Measurements from ENCODE around the gene NOM1.

The NOM1 gene

GRCh38 chr7:156984174-156984891 is 34.8 kb downstream of the NOM1 start:
- no peak for DNase-seq

- DNase-seq, result no peak
Measured at GRCh38 chr7:156985101-156985992, 35.8 kb downstream of the NOM1 start.

DNA sequence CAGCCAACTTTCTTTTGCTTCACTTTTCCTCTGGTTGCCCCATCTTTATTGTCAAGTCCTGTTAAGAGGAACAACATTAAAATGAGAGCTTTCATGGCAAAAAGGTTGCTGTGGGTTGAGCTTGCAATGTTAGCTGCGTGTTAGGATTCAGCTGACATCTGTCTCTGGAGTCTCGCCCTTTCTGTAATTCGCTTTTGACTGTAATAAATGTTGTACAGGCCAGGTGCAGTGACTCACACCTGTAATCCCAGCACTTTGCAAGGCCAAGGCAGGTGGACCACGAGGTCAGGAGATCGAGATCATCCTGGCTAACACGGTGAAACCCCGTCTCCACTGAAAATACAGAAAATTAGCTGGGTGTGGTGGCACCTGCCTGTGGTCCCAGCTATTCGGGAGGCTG is 36.9 kb downstream of the NOM1 start:
- no peak for DNase-seq

DNA sequence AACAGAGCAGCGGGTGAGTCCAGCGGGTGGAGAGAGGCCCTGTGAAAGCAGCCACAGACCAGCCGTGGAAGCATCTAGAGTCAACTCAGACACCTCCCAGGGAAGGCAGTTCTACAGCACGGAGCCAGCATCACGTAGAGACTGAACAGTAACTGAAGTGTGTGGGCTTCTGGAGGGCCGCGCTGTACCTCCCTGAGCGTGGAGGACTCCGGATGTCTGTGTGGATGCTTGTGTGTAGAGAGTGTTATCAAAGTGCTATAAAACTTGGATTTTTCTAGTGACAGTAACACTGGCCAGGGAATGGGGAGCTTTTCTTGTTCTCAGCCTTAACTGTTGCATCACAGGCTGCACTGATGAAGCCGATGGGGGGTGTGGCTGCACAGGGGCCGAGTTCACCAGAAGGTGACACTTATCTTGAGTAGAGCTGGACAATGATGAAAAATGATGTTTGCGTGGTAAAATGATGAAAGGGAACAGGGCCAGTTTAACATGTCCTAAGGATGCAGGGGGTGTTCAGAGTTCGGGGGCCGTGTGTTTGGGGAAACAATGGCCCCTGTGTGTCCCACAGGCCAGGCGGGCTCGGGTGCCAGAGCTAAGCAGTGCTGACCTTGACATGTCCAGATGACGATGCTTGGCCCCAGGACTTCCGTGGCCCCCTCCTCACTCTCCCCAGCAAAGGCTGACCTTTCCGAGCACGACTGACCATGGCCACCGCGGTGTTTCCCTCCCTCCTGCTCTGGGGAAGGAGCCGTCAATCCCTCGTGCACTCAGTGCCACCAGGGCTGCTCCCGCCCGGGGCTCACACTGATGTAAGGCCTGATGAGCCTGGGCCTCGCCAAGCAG is 39.1 kb downstream of the NOM1 start:
- DNase-seq, result no peak

DNA sequence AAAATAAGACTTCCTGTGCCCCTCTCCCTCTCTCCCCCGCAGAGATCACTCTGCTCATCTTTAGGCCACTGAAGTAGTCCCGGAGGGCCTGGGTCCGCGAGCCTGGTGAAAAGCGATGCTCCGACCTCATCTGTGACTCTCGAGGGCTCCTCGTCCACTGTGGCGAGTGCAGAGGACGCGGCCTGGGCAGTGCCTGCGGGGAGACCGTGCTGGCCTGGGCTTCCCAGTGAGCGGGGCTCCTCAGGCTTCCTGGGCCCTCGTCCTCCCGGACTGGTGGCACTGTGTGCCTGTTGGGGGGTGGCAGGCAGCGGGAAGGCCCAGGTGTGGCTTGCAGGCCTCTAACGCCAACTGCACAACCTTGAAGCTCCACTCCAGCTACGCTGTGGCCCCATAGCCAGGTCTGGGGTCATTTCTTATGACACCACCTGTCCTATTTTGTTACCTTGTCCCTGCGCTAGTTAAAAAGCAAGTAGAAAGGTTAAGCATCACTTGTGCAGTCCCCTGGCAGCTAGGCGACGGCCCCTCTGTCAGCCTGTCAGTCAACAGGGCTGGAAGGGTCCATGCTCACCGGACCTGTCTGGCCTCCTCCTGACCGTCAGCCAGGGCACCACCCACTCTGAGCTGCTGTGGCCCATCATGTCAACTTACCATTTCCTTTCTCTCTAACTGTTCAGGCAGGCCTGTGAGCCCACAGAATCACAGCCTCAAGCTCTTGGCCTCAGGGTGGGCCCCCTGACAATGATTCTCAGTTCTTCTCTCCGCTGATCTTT is 40.4 kb downstream of the NOM1 start:
- no peak for DNase-seq

DNA sequence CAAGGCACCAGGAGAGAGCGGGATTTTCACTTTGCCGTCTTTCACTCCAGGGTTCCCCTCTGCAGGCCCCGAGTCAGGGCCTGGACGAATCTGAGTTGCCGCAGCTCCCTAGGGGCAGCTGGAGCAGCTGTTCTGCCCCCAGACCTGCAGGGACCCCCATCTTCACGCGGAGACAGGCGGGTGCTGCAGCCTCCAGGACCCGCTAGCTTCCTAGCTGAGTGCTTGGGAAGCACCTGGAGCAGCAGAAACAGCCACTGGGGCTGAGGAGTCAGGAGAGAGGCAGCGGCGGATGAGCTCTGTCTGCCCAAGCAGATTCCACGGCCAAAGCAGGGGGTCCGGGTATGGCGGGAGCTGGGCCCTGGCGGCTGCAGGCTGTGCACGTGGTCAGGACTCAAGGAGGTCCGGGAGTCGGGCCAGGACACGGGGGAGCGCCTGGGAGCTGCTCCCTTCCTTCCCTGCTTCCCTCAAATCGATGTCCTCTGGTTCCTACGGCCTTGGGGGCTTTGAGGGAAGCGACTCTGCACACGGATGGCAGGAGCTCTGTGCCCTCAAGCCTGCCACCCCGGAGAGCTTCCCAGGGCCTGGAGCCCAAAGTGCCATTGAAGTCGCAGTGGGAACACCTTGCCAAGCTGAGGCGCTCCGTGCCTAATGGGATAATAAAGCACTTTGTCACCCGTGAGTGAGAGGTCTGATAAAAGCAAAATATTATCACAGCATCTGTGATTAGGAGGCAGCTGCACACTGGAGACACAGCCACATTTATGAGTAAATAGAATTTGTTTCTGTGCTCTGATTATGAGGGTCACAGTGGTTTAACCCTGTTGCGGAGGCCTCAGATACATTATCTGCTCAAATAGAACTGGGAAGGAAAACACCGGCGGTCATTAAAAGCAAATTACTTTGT is 43.8 kb downstream of the NOM1 start:
- no peak for DNase-seq

DNA sequence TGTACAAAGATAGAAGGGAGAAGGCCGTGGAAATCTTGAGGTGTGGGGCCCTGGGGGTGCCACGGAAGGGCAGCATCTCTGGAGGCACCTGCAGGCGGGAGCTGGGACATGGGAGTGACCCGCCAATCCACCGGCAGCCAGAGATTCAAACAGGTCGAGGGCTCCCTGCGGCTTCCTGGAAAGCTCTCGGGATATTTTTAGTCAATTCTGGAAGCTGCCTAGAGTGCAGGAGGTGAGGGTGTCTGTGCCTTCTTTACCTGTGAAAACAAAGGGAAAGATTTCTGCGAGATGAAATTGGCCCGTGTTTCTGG is 44.4 kb downstream of the NOM1 start:
- no peak for DNase-seq

GRCh38 chr7:156994417-156994816 is 44.9 kb downstream of the NOM1 start:
- no peak for DNase-seq

GRCh38 chr7:156998988-156999957 is 49.8 kb downstream of the NOM1 start:
- no peak for DNase-seq

DNA sequence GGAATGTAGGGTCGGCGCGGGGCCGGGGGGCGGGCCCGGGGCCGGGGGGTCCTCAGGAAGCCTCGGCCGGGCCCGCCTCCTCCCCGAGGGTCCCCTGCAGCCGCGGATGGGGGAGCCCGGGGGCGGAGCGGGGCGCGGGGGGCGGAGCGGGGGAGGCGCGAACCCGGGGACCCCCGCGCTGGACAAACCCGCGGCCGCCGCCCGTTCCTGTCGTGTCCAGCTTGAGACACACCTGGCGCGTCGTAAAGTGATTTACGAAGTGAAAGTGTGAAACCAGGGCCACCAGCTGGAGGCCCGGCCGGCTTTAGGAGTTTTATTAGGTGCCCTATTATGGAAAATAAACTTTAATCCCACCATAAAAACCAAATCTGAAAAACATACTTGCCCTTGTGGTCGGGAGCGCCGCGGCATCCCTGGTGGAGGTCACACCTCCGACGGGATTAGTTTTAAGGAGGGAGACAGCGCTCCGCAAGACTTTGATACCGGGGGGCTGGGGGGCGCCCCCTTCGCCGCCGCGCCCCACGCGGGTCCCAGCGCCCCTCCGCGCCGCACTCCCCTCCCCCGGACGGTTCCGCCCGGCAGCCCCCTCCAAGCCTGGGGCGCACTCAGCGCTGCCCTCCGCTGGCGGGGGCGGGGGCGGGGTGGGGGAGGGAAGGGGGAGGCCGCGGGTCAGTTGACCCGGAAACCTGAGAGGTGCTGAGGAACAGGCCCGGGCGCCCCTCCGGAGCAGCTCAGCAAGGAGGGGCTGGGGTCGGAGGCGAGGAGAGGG is 50.6 kb downstream of the NOM1 start:
- no peak for DNase-seq

GRCh38 chr7:157000741-157001653 is 51.5 kb downstream of the NOM1 start:
- DNase-seq, result no peak

- DNase-seq, result no peak
Measured at GRCh38 chr7:157001920-157002818, 52.7 kb downstream of the NOM1 start.

- no peak for DNase-seq
Measured at GRCh38 chr7:157002819-157003421, 53.4 kb downstream of the NOM1 start.

DNA sequence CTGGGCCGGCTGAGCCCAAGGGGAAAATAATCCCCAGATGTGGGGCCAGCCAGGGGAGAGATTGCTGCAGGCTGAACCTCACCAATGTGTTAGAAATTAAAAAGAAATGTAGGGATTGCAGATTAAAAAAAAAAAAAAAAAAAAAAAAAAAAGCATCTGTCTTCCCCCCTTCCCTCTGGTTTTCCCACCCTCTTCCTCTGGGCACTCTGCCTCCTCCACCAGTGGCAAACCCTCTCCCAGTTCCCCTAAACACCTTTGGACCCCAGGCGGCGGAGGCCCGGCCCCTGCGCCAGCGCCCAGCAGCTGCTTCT is 53.9 kb downstream of the NOM1 start:
- no peak for DNase-seq

GRCh38 chr7:157003756-157004520 is 54.4 kb downstream of the NOM1 start:
- no peak for DNase-seq

All from T-helper 9 cell (primary cell).